ENCODE results near the gene CCDC28A.

The CCDC28A gene

DNA sequence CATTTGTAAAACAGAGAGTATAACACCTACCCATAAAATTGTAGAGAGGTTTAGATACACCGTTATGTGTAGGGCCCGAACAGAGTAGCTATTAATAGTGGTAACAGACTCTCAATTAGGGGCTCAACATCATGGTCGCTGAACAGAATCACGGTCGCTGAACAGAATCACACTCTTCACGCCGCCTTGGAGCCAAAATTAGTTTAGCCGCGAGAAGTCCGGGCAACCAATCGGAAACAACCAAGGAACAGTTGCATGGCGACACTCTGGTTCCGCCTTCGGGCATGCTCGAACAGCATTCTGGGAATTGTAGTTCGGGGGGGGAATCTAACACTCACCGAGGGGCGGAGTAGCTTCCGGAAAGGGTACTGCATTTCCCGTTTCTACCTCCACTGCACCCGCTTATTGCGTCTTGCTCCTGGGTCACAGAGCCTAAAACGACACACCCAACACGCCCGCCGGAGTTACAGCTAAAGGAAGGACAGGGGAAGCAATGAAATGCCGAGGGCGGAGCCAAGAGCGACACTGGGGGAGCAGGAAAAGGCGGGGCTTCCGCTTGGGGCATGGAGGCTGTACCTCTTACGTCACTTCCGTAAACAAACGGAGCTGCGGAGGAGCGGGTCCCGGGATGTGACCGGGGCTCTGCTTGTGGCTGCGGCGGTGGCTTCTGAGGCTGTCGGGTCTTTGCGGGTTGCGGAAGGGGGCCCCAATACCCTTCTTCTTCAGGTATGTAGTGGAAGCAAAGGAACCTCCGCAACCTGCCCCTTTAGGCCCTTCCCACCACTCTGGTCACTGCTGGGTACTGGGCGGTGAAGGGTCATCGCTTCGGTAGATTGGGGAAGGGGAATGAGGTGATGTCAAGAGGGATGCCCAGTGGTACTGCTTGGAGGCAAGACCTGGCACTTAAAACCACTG lies at the start of gene CCDC28A:
CCDC28A (plus strand) TSS at position 593 of the 915 bp plus-strand sequence. CDS start 2,352 bp downstream, outside the sequence.
- TF ChIP-seq, protein P1, sequence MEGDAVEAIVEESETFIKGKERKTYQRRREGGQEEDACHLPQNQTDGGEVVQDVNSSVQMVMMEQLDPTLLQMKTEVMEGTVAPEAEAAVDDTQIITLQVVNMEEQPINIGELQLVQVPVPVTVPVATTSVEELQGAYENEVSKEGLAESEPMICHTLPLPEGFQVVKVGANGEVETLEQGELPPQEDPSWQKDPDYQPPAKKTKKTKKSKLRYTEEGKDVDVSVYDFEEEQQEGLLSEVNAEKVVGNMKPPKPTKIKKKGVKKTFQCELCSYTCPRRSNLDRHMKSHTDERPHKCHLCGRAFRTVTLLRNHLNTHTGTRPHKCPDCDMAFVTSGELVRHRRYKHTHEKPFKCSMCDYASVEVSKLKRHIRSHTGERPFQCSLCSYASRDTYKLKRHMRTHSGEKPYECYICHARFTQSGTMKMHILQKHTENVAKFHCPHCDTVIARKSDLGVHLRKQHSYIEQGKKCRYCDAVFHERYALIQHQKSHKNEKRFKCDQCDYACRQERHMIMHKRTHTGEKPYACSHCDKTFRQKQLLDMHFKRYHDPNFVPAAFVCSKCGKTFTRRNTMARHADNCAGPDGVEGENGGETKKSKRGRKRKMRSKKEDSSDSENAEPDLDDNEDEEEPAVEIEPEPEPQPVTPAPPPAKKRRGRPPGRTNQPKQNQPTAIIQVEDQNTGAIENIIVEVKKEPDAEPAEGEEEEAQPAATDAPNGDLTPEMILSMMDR (IDR thresholded peaks at IDR 0.05; ENCODE audit: borderline replicate concordance, extremely low read depth, low read length, poor library complexity, severe bottlenecking), result no peak
- TF ChIP-seq EZH2 (IDR thresholded peaks at IDR 0.05; ENCODE audit: borderline replicate concordance, low read depth, low read length, severe bottlenecking), result no peak
- Histone ChIP-seq H3K36me3 (ENCODE audit: insufficient read depth, low read length) (no peaks in the 10 kb centered on the region), H3K9me3 (ENCODE audit: insufficient read depth, low read length, severe bottlenecking) (no peaks in the 10 kb centered on the region), H2AFZ (ENCODE audit: low read depth, low read length) (peak within 1 kb of the TSS; percentile 89), H4K20me1 (ENCODE audit: insufficient read depth, low read length) (no peaks in the 10 kb centered on the region), H3K4me3 (ENCODE audit: low read depth in 1 of 2, low read length in 2 of 2) (peak within 1 kb of the TSS; percentile 49 to 86), H3K4me2 (ENCODE audit: insufficient read depth, low read length) (peak within 1 kb of the TSS; percentile 86), H3K79me2 (ENCODE audit: insufficient read depth, low read length) (peaks cover 16% of the 10 kb centered on the region), H3K27me3 (ENCODE audit: insufficient read depth, low read length, poor library complexity) (no peaks in the 10 kb centered on the region), H3K9ac (ENCODE audit: low read depth, low read length) (peak within 1 kb of the TSS; percentile 63), H3K4me1 (ENCODE audit: insufficient read depth, low read length) (peaks cover 28% of the 10 kb centered on the region), H3K27ac (ENCODE audit: low read length) (peak within 1 kb of the TSS; percentile 98)
- ATAC-seq (ENCODE audit: insufficient read depth, low read depth) (peak; percentile 94), DNase-seq (peak; percentile 95)

DNA sequence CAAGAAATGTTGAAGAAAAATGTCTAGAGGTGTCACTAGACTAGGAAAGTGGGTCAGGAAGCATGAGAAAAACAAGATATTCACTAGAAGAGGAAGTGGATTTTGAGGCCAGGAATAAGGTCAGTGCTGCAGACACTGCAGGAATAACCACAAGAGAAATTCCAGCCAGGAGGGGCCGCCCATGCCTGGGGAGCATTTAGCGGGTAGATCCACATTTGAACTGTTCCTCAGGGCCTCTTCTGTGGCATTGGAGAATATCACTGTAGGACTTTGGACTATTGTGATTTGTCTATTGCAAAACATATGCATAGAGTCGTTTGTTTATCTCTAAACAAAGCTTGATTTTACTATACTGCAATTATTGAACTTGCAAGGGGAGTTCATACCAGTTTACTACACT lies 49.6 kb upstream of the CCDC28A start:
- H3K9me3 ChIP-seq (ENCODE audit: insufficient read depth, low read length, severe bottlenecking), result no peaks in the 10 kb centered on the region
- no peak for TF ChIP-seq EZH2 (IDR thresholded peaks at IDR 0.05; ENCODE audit: borderline replicate concordance, low read depth, low read length, severe bottlenecking)
- TF ChIP-seq, protein P1 (IDR thresholded peaks at IDR 0.05; ENCODE audit: borderline replicate concordance, extremely low read depth, low read length, poor library complexity, severe bottlenecking), result no peak
- H3K27ac ChIP-seq (ENCODE audit: low read length), result no peak overlapping the region
- ATAC-seq (ENCODE audit: insufficient read depth, low read depth), result no peak
- H3K4me2 ChIP-seq (ENCODE audit: insufficient read depth, low read length), result no peak overlapping the region
- DNase-seq, result no peak
- no peaks in the 10 kb centered on the region for H3K36me3 ChIP-seq (ENCODE audit: insufficient read depth, low read length)
- H3K27me3 ChIP-seq (ENCODE audit: insufficient read depth, low read length, poor library complexity), result peaks cover 5% of the 10 kb centered on the region
- H4K20me1 ChIP-seq (ENCODE audit: insufficient read depth, low read length), result no peaks in the 10 kb centered on the region
- no peak overlapping the region for H3K9ac ChIP-seq (ENCODE audit: low read depth, low read length)
- no peak overlapping the region for H3K4me3 ChIP-seq (ENCODE audit: low read depth in 1 of 2, low read length in 2 of 2)
- no peaks in the 10 kb centered on the region for H3K4me1 ChIP-seq (ENCODE audit: insufficient read depth, low read length)
- no peaks in the 10 kb centered on the region for H3K79me2 ChIP-seq (ENCODE audit: insufficient read depth, low read length)
- no peak overlapping the region for H2AFZ ChIP-seq (ENCODE audit: low read depth, low read length)

DNA sequence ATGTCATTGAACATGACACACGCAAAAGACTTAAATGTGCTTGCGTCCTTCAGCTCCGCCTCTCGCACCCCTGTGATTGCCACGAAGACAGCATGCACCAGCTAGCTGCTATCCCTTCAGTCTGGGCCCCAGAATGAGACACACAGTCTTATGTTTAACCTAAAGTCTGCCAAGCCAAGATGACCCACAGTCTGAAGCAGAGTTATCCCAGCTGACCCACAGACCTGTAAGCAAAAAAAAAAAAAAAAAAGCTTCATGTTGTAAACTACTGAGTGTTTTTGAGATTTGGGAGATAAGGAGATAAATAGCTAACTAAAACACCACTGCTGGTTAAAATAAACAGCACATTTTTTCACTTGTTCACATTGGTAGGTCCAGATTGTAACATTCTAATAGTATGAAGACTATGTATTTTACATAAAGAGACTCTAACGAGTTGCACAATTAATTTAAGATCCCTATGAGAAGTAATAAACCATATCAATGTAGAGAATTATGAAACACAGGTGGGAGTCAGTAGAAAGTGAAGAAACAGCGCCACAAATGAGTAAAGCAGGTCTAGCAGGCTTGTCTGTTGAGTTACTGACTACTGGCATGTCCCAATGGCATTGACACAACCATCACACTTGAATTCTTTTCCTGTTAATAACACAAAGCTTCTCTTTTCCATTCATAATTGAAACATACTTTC lies 47.4 kb upstream of the CCDC28A start:
- Histone ChIP-seq H2AFZ (ENCODE audit: low read depth, low read length) (no peak overlapping the region), H3K4me3 (ENCODE audit: low read depth in 1 of 2, low read length in 2 of 2) (no peak overlapping the region), H3K27me3 (ENCODE audit: insufficient read depth, low read length, poor library complexity) (peaks cover 5% of the 10 kb centered on the region), H3K9me3 (ENCODE audit: insufficient read depth, low read length, severe bottlenecking) (no peaks in the 10 kb centered on the region), H3K9ac (ENCODE audit: low read depth, low read length) (no peak overlapping the region), H3K4me1 (ENCODE audit: insufficient read depth, low read length) (no peaks in the 10 kb centered on the region), H3K36me3 (ENCODE audit: insufficient read depth, low read length) (no peaks in the 10 kb centered on the region), H3K4me2 (ENCODE audit: insufficient read depth, low read length) (no peak overlapping the region), H3K27ac (ENCODE audit: low read length) (no peak overlapping the region), H4K20me1 (ENCODE audit: insufficient read depth, low read length) (no peaks in the 10 kb centered on the region), H3K79me2 (ENCODE audit: insufficient read depth, low read length) (no peaks in the 10 kb centered on the region)
- ATAC-seq (ENCODE audit: insufficient read depth, low read depth) (no peak), DNase-seq (no peak)
- no peak for TF ChIP-seq EZH2 (IDR thresholded peaks at IDR 0.05; ENCODE audit: borderline replicate concordance, low read depth, low read length, severe bottlenecking)
- TF ChIP-seq, protein P1 (IDR thresholded peaks at IDR 0.05; ENCODE audit: borderline replicate concordance, extremely low read depth, low read length, poor library complexity, severe bottlenecking), result no peak

All from DND-41 (cell line).